OCI-LY7 (cell line): ENCODE data around the gene SLCO1B3.
A peak's percentile ranks its signal among the peaks of the same experiment; 100 is the strongest.

Experiments
- EZH2phosphoT487 ChIP-seq: fragments of 200-600 bp; sonication (generic); IDR thresholded peaks from 2 replicates; pipeline ENCODE4 v1.6.1; 2018; ENCODE audit warnings: low read depth, borderline replicate concordance, mild to moderate bottlenecking, mixed run types, antibody characterized with exemption, low read length, moderate library complexity, mixed read lengths
- TF ChIP-seq, protein P1 (sequence below): fragments of 200-600 bp; sonication (generic); conservative IDR thresholded peaks from 2 replicates; pipeline ENCODE4 v1.5.1; 2014; ENCODE audit warnings: mild to moderate bottlenecking, antibody characterized with exemption, low read length, moderate library complexity, mixed read lengths

DNA sequence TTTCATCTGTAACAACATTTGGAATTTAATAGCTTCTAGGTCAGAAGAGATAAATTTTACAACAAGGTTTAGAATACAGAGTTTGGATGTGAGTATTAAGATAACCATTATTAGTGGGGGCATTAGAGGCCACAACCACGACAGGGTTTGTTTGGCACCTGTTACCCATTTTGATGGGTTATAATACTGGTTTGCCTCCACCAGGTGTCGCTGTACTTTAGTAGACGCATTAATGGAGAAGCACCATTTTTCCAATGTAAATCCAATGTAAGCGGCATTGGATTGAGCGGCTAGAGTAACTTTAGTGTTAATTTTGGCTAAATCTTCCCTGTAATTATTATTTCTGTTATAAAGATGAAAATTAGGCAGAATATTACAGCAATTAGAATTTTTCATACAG, 136.2 kb downstream of the SLCO1B3 start:
- TF ChIP-seq, protein P1, sequence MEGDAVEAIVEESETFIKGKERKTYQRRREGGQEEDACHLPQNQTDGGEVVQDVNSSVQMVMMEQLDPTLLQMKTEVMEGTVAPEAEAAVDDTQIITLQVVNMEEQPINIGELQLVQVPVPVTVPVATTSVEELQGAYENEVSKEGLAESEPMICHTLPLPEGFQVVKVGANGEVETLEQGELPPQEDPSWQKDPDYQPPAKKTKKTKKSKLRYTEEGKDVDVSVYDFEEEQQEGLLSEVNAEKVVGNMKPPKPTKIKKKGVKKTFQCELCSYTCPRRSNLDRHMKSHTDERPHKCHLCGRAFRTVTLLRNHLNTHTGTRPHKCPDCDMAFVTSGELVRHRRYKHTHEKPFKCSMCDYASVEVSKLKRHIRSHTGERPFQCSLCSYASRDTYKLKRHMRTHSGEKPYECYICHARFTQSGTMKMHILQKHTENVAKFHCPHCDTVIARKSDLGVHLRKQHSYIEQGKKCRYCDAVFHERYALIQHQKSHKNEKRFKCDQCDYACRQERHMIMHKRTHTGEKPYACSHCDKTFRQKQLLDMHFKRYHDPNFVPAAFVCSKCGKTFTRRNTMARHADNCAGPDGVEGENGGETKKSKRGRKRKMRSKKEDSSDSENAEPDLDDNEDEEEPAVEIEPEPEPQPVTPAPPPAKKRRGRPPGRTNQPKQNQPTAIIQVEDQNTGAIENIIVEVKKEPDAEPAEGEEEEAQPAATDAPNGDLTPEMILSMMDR: peak; percentile 77
- no peak for TF ChIP-seq EZH2phosphoT487
